ENCODE results near the gene PPP1R18. TPM values are rescaled to one million over a fixed set of nuclear protein-coding genes. Genes with fewer than 3 reads are reported as not detected.

Gene PPP1R18
- total and polyA plus RNA-seq, 9 of the 15 experiments (the other 6 are each of a cell fraction or from before 2014, with no cell fraction given) = 12.0 to 99.2 (median 42.6) TPM

GRCh38 chr6:30686908-30687658 is 638 bp upstream of the PPP1R18 start (continued):
- TF ChIP-seq ZBTB49 (CRISPR knock-in tag; IDR thresholded peaks at IDR 0.05; ENCODE audit: borderline replicate concordance) = 0 out of 2 replicates have a peak, but pooled peaks have one; percentile 86
- TF ChIP-seq SETDB1 (IDR thresholded peaks at IDR 0.05; ENCODE audit: low read length) = no peak
- TF ChIP-seq ZBTB11 (CRISPR knock-in tag; IDR thresholded peaks at IDR 0.05) = peak in 1 of 3 experiments; percentile 72; a peak in 1 of 6 replicates
- TF ChIP-seq RNF2 (IDR thresholded peaks at IDR 0.05) = peak; percentile 87
- peak in 1 of 2 experiments; percentile 72; a peak in 1 of 4 replicates for TF ChIP-seq ETV6 (IDR thresholded peaks at IDR 0.05; ENCODE audit: borderline replicate concordance in 1 of 2, low read depth in 2 of 2, low read length in 1 of 2)
- no peak for TF ChIP-seq ETV6 (CRISPR knock-in tag; IDR thresholded peaks at IDR 0.05; ENCODE audit: borderline replicate concordance)
- no peak for TF ChIP-seq RBM15 (IDR thresholded peaks at IDR 0.05; ENCODE audit: insufficient read depth, low read length)
- no peak for TF ChIP-seq PHB (CRISPR knock-in tag; IDR thresholded peaks at IDR 0.05)
- no peak for TF ChIP-seq ZNF655 (CRISPR knock-in tag; IDR thresholded peaks at IDR 0.05)
- peak; percentile 83 for TF ChIP-seq CBFA2T3 (IDR thresholded peaks at IDR 0.05)
- no peak for TF ChIP-seq POLR3G (IDR thresholded peaks at IDR 0.05; ENCODE audit: extremely low read depth, insufficient read length, insufficient replicate concordance)
- TF ChIP-seq ZNF217 (CRISPR knock-in tag; IDR thresholded peaks at IDR 0.05) = no peak
- TF ChIP-seq MNT (conservative IDR thresholded peaks at IDR 0.05) = no peak
- no peak for TF ChIP-seq HOXB6 (CRISPR knock-in tag; IDR thresholded peaks at IDR 0.05; ENCODE audit: borderline replicate concordance)
- TF ChIP-seq KLF16 (IDR thresholded peaks at IDR 0.05) = 0 out of 2 replicates have a peak, but pooled peaks have one; percentile 63
- TF ChIP-seq ZNF444 (CRISPR knock-in tag; IDR thresholded peaks at IDR 0.05) = peak; percentile 59; the same call in 1 of the 2 replicates
- TF ChIP-seq COPS2 (conservative IDR thresholded peaks at IDR 0.05) = no peak
- no peak for TF ChIP-seq ZNF707 (CRISPR knock-in tag; conservative IDR thresholded peaks at IDR 0.05)
- TF ChIP-seq MCM7 (IDR thresholded peaks at IDR 0.05) = no peak
